Germinal center (tissue), 1 donor: ENCODE results near the gene SLITRK5.
A peak's percentile ranks its signal among the peaks of the same experiment; 100 is the strongest.

Experiments
- DNase-seq: peaks from one replicate; pipeline ENCODE4 v3.0.0; 2012; ENCODE audit warnings: mixed read lengths, low spot score

Gene SLITRK5, protein sequence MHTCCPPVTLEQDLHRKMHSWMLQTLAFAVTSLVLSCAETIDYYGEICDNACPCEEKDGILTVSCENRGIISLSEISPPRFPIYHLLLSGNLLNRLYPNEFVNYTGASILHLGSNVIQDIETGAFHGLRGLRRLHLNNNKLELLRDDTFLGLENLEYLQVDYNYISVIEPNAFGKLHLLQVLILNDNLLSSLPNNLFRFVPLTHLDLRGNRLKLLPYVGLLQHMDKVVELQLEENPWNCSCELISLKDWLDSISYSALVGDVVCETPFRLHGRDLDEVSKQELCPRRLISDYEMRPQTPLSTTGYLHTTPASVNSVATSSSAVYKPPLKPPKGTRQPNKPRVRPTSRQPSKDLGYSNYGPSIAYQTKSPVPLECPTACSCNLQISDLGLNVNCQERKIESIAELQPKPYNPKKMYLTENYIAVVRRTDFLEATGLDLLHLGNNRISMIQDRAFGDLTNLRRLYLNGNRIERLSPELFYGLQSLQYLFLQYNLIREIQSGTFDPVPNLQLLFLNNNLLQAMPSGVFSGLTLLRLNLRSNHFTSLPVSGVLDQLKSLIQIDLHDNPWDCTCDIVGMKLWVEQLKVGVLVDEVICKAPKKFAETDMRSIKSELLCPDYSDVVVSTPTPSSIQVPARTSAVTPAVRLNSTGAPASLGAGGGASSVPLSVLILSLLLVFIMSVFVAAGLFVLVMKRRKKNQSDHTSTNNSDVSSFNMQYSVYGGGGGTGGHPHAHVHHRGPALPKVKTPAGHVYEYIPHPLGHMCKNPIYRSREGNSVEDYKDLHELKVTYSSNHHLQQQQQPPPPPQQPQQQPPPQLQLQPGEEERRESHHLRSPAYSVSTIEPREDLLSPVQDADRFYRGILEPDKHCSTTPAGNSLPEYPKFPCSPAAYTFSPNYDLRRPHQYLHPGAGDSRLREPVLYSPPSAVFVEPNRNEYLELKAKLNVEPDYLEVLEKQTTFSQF

DNA sequence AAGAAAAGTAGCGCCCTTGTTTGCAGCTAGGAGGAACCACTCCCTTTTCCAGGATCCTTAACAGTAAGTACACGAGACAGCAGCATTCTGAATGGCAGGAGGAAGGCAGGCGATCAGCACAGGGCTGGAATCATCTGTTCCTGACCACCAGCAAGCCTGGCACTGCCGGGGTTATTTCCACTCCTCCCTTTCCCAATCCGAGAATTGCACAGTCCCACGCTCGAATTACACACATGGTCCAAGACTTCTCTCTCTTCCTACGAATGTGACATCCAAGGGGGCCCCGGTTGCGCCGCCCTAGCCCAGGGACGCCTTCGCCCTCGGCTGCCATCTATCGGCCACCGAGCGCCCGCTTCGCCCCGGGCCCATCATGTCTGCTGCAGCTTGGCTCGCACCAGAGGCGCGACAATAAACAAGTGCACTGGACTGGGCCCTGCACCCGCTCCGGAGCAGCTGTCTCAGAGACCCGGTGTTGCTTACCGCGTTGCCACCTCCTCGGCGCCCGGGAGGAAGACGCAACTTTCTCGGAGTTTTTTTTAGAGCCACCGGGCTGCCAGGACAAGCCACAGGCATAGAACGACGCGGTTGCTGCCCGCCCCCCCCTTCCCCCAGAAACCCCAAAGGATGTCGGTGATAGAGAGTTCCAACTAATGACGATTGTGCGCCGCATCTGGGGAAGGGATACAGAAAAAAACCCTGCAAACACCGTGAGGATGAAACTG, at the start of gene SLITRK5:
TSS of gene SLITRK5 (plus strand) at position 341 of the 722 bp plus-strand sequence. CDS start 4,018 bp downstream, outside the sequence.
- DNase-seq, result peak; percentile 46

DNA sequence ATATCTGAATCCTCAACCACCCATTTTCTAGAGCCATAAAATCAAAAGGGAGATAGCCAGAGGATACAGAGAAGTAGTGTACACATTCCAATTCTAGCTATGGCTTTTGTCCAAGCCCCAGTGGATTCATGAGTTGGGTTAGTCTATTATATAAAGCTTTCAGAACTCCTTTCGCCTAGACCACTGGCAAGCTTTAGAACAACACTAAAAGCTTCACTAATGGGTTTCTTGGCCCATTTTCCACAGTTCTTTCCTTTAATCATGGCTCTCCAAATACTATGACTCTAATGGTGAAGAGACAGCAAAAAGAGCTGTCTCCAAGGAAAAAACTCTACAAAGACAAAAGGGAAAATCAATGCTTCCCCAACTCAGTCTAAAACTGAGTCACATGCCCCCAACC, 48.2 kb upstream of the SLITRK5 start:
- no peak for DNase-seq

DNA sequence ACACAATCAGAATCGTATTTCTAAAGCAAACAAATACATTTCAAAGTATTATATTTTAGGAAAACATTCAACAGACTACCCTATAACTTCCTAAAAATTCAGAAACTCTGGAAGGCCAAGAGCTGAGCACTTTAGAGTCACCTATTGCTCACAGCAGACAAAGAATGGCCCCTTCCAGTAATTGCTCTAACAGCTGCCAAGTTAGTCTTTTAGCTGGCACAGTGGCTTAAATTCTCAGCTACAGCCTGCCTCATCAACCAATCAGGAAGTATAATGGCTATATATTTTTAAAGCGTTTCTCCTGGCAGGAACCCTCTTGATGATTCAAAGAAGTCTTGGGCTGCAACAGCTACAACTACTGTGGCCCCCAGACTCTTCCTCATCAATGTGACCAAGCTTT, 14.9 kb upstream of the SLITRK5 start:
- DNase-seq, result no peak

DNA sequence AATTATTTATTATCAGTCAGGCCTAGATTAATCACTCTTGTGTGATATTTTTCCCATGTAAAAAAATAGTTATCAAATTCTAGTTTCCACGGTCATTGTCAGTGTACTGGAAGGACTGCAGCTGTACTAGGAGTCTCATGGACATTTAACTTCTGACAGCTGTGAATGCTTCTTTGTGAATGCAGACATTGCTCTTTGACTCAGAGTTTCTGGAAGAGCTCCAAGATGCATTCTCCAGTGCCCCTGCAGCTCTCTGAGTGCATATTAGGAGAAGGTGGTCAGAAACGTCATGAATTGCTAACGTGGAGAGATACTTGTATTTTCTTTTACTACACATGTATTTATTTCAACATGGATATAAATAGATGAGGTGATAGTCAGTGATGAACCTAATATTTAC, 9.7 kb upstream of the SLITRK5 start:
- no peak for DNase-seq

DNA sequence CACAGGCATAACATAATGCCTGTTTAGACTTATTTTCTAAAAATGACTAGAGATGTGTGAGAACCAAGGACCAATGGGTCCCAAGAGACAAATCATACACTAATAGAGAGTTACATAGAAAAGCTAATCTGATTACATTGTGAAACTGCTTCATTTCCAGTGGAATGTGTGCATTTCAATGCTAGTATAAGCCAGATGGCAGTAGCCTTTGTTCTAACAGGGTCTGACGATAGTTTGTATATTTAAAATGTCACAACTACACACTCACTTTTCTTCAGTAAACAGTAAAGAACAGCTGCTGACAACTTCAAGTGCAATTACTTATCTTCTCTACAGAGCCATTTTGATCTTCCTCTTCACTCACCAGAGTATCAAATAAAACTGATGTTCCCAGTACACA, 4.3 kb upstream of the SLITRK5 start:
- no peak for DNase-seq

DNA sequence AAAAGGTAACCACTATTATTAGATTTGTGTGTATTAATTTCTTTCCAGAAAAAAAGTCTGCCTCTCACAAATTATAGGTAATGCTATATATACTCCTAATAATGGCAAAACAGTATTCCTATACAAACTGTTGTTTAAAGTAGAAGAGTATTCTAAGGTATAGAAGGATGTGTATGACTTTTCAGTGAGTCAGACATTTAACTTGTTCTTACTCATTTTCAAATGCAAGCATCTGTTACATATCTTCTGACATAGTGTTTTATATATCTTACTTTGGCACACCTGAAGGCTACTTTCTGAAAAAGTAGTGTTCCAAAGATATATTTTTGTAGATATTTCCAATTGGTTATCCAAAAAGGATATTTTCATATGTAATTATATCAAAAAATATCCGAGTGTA, 3.5 kb upstream of the SLITRK5 start:
- no peak for DNase-seq

DNA sequence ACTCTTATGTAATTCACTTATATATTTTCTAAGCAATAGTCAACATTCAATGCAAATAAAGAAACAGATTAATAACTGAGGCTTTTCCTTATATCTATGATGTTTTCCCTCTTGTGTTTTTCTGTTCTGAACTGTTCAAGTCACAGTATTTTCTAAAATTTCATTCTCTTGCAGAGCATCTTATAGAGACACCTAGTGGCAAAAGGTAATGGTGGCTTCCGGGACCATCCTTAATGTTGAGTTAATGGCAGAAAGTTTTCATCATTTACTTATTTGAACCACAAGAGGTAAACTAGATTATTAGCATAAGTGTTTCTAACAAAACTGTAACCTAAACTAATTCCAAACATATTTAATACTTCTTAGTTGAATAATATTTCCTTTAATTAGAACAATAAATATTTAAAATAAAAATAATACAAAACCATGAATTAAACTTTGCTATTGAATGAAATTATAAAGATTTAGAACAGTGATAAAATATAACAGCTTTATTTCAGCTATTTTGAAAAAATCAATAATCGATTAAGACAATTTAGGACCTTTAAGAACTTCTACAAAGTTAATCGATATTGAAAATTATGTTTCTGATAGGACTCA, 1.7 kb upstream of the SLITRK5 start:
- no peak for DNase-seq

DNA sequence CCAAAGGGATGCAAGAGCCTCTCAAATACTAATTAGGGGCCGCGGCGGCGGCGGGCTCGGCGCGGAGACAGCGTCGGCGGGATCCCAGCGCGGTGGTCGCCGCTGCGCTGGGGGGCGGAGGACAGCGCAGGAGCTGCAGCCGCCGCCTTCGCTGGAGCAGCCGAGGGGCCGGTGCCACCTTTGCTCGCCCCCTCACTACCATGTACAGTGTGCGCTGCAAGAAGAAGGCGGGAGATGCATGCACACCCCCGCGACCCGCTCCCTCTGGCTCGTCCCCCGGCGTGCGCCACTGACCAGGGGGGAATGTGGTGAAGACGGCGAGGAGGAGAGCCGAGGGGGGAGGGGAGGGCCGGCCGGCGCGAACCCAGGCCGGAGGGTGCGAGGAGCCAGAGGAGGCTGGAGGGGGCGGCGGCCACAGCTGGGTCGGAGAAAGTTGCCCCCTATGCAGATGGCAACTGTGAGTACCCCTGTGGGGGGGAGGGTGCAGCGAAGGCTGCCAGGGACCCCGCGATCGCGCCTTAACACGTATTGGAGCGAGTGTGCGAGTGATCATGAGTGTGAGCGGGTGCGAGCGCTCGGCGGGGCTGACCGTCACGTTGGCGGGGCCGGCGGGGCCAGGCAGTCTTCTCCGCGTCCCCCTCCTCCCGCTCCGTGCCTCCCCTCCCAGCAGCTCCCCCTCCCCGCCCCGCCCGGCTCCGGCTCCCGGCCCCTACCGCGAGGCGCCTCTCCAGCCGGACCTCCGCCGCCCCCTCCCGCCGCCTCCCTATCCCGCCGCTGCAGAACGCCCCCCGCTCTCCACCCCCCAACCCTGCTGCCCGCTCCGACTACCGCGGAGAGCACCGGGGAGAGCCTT, 808 bp downstream of the SLITRK5 start:
- no peak for DNase-seq

DNA sequence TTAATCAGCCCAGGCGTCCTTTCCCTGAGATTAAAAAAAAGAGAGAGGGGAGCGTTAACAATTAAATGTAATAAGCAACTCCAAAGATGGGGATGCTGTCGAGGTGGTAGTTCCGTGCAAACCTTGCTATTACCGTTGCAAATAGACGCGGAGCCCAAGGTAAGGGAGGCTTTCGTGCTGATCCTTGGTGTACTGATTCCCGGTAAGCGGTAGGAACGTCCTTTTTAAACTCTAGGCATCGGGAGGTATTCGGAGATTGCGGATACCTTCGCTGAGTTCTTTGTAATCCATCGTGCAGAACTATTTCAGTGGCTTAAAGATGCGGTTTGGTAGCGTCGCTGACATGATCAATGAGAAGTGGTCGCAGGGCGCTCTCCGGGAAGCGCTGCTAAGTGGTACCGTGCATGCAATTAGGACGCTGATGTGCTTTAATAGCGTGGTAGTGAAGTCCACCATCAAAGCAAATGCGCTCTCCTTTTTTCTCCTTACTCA, 3.1 kb downstream of the SLITRK5 start:
- DNase-seq, result no peak

DNA sequence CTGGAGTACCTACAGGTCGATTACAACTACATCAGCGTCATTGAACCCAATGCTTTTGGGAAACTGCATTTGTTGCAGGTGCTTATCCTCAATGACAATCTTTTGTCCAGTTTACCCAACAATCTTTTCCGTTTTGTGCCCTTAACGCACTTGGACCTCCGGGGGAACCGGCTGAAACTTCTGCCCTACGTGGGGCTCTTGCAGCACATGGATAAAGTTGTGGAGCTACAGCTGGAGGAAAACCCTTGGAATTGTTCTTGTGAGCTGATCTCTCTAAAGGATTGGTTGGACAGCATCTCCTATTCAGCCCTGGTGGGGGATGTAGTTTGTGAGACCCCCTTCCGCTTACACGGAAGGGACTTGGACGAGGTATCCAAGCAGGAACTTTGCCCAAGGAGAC, 4.7 kb downstream of the SLITRK5 start:
- DNase-seq, result no peak

DNA sequence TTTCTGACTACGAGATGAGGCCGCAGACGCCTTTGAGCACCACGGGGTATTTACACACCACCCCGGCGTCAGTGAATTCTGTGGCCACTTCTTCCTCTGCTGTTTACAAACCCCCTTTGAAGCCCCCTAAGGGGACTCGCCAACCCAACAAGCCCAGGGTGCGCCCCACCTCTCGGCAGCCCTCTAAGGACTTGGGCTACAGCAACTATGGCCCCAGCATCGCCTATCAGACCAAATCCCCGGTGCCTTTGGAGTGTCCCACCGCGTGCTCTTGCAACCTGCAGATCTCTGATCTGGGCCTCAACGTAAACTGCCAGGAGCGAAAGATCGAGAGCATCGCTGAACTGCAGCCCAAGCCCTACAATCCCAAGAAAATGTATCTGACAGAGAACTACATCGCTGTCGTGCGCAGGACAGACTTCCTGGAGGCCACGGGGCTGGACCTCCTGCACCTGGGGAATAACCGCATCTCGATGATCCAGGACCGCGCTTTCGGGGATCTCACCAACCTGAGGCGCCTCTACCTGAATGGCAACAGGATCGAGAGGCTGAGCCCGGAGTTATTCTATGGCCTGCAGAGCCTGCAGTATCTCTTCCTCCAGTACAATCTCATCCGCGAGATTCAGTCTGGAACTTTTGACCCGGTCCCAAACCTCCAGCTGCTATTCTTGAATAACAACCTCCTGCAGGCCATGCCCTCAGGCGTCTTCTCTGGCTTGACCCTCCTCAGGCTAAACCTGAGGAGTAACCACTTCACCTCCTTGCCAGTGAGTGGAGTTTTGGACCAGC, 5.3 kb downstream of the SLITRK5 start:
- DNase-seq, result no peak

DNA sequence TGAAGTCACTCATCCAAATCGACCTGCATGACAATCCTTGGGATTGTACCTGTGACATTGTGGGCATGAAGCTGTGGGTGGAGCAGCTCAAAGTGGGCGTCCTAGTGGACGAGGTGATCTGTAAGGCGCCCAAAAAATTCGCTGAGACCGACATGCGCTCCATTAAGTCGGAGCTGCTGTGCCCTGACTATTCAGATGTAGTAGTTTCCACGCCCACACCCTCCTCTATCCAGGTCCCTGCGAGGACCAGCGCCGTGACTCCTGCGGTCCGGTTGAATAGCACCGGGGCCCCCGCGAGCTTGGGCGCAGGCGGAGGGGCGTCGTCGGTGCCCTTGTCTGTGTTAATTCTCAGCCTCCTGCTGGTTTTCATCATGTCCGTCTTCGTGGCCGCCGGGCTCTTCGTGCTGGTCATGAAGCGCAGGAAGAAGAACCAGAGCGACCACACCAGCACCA, 5.9 kb downstream of the SLITRK5 start:
- DNase-seq, result no peak

DNA sequence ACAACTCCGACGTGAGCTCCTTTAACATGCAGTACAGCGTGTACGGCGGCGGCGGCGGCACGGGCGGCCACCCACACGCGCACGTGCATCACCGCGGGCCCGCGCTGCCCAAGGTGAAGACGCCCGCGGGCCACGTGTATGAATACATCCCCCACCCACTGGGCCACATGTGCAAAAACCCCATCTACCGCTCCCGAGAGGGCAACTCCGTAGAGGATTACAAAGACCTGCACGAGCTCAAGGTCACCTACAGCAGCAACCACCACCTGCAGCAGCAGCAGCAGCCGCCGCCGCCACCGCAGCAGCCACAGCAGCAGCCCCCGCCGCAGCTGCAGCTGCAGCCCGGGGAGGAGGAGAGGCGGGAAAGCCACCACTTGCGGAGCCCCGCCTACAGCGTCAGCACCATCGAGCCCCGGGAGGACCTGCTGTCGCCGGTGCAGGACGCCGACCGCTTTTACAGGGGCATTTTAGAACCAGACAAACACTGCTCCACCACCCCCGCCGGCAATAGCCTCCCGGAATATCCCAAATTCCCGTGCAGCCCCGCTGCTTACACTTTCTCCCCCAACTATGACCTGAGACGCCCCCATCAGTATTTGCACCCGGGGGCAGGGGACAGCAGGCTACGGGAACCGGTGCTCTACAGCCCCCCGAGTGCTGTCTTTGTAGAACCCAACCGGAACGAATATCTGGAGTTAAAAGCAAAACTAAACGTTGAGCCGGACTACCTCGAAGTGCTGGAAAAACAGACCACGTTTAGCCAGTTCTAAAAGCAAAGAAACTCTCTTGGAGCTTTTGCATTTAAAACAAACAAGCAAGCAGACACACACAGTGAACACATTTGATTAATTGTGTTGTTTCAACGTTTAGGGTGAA, 6.6 kb downstream of the SLITRK5 start:
- no peak for DNase-seq

DNA sequence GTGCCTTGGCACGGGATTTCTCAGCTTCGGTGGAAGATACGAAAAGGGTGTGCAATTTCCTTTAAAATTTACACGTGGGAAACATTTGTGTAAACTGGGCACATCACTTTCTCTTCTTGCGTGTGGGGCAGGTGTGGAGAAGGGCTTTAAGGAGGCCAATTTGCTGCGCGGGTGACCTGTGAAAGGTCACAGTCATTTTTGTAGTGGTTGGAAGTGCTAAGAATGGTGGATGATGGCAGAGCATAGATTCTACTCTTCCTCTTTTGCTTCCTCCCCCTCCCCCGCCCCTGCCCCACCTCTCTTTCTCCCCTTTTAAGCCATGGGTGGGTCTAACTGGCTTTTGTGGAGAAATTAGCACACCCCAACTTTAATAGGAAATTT, 7.2 kb downstream of the SLITRK5 start:
- DNase-seq, result no peak

DNA sequence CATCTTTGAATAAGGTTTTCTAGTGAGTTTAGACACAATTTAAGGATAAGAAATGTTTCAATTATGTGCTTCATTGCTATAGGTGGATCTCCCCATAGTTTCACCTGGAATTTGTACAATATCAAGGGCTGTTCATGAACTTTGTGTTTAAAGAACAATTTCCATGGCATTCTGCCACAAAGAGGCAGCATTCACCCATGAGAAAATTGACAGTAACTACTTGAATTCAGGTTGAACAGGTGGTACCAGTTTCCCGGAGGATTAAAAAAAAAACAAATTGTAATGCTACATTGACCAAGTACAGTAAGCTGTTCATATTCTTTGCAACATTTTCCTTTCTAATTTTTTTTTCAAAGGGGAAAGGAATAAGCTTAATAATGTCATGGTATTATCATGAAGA, 9.1 kb downstream of the SLITRK5 start:
- DNase-seq, result no peak

DNA sequence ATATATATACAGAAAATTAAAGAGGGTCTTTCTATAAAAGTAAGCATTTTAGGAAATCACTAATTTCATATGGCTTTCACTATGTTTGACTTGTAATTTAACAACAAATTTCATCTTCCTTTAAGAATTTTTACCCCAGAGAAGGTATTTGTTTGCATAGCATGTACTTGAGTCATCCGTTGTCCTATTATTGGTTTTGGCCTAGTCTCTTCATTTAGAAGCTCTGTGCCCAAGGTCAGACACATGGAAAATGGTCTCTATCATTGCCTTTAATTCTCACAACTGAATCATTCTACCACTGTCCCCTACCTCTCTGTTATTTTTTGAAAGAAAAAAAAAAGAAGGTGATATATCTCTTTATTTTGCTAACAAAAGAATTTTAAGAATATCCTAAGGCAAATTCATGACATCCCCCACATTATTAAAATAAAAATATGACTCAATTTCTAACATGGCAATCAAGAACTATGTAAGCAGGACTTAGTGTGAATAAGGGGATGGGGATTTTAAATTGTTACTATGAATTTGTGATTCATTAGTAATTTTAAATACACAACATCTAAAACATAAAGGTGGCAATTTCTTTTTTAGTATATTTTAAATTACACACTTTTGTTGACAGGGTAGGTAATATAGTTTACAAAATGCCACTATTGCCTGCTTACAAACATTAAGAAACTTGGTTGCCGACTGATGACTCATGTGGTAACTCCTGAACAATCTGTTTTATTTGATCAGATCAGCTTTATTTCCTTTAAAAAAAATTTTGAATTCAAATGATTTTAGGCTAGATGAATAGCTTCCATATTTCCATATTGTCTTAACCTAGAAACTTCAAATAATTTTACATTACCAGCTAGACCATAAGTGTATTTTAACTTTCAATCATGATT, 13.9 kb downstream of the SLITRK5 start:
- DNase-seq, result no peak

DNA sequence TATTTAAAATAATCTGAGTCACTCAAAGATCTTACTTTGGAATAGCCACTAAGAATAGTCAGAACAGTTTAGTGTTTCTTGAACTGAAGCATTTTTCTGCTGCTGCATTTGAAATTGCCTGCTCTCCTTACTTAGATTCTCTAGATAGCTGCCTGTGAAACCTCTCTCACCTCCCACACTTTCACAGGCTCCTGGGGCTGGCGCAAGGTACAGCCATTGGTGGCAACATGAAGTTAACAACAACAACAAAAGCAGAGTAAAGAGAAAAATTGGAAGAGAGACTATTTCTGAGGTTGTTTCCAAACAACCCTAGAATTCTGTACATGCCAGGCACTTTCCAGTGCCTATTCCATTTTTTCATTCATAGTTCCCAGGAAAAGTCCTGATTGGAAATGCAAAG, 25.3 kb downstream of the SLITRK5 start:
- no peak for DNase-seq

DNA sequence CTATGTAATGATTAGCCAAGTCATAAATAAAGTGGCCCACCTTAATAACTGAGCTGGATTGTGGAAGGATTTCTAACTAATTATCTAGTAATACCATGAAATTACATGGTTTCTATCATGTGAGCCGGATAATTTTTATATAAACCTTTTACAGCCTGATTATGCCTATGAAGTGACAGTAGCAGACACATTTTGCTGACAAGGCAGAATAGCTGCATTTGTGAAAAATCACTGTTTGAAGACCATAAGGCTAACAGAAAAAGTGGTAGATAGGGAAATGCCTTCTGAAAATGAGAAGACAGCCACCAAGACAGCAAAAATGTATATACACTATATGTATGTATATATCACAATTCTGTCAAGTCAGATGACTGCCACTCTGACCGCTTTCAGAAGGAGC, 27.1 kb downstream of the SLITRK5 start:
- no peak for DNase-seq
